CD4-positive, alpha-beta T cell (primary cell): ENCODE results near the gene PIRT. TPM values are rescaled to one million over a fixed set of nuclear protein-coding genes. Genes with fewer than 3 reads are reported as not detected.

Experiments
- ATAC-seq: fragments of 200-7000 bp; cut with Tn5 transposase; one replicate; pipeline ENCODE4 v1.10.0; 2022; ENCODE audit warnings: mild to moderate bottlenecking; ENCODE audit not compliant: poor library complexity
- CTCF ChIA-PET: fragments of 350-600 bp; sonication (Branson Sonifier 250); formaldehyde crosslinking; loops from one replicate; lab custom pipeline; 2021; ENCODE audit warnings: antibody characterized with exemption, inconsistent platforms; lab: Charles Lee
- POLR2A ChIA-PET: fragments of 350-600 bp; sonication (Branson Sonifier 250); formaldehyde crosslinking; loops from one replicate; lab custom pipeline; 2021; ENCODE audit warnings: antibody characterized with exemption, inconsistent platforms; lab: Charles Lee
- DNase-seq, 14 experiments: peaks; one replicate each; pipeline ENCODE4 v3.0.0-alpha.2; 2013 to 2020; ENCODE audit warnings: mixed read lengths in 2 of 14
- H3K27ac ChIP-seq, 2 donors: one replicate each; pipeline versions ENCODE4 v1.5.1 to v1.7.0; 2013; ENCODE audit warnings: low read length in 2 of 2, low read depth in 1 of 2, mild to moderate bottlenecking in 1 of 2
- H3K27me3 ChIP-seq, 2 experiments: 1 replicate in 1 of 2; 2 replicates in 1 of 2; pipeline versions ENCODE4 v1.6.1 to v1.7.0; 2013; ENCODE audit warnings: low read length in 2 of 2, control low read depth in 1 of 2, mild to moderate bottlenecking in 1 of 2, moderate library complexity in 1 of 2; ENCODE audit not compliant: insufficient read depth in 2 of 2, control insufficient read depth in 1 of 2
- H3K36me3 ChIP-seq: one replicate; pipeline ENCODE4 v1.6.1; 2013; ENCODE audit warnings: low read length, control low read depth; ENCODE audit not compliant: insufficient read depth
- H3K4me1 ChIP-seq: one replicate; pipeline ENCODE4 v1.6.1; 2013; ENCODE audit warnings: low read length, control low read depth; ENCODE audit not compliant: insufficient read depth
- H3K4me3 ChIP-seq: one replicate; pipeline ENCODE4 v1.5.1; 2013; ENCODE audit warnings: mild to moderate bottlenecking, low read length, moderate library complexity
- H3K9me3 ChIP-seq, 2 experiments: 1 replicate in 1 of 2; 2 replicates in 1 of 2; pipeline versions ENCODE4 v1.6.1 to v1.7.0; 2013; ENCODE audit warnings: low read length in 2 of 2, mild to moderate bottlenecking in 2 of 2, control low read depth in 1 of 2, moderate library complexity in 1 of 2; ENCODE audit not compliant: control insufficient read depth in 1 of 2, insufficient read depth in 1 of 2
- H3K27ac Mint-ChIP-seq: one replicate; pipeline ENCODE4 v1.8.0; 2020; ENCODE audit warnings: mixed read lengths
- H3K27me3 Mint-ChIP-seq: one replicate; pipeline ENCODE4 v1.8.0; 2021; ENCODE audit warnings: mixed read lengths
- H3K36me3 Mint-ChIP-seq: one replicate; pipeline ENCODE4 v1.8.0; 2021; ENCODE audit warnings: low read depth, mixed read lengths
- H3K4me1 Mint-ChIP-seq: one replicate; pipeline ENCODE4 v1.8.0; 2021; ENCODE audit warnings: low read depth, mixed read lengths
- H3K4me3 Mint-ChIP-seq: one replicate; pipeline ENCODE4 v1.8.0; 2020; ENCODE audit warnings: mild to moderate bottlenecking, mixed read lengths
- H3K9me3 Mint-ChIP-seq: one replicate; pipeline ENCODE4 v1.8.0; 2020; ENCODE audit warnings: mixed read lengths
- CTCF ChIP-seq: fragments of 200-600 bp; IDR thresholded peaks from one replicate; pipeline ENCODE4 v1.8.0; 2022; ENCODE audit warnings: antibody characterized with exemption, mild to moderate bottlenecking
- intact Hi-C, 2 experiments: fragments of 100-400 bp; cut with DNase I in 1 of 2; cut with micrococcal nuclease in 1 of 2; formaldehyde crosslinking; loops; one replicate each; pipeline versions ENCODE4 v1.15.1 to v1.9.0; 2023 to 2025; cut with DNase I, micrococcal nuclease
- total RNA-seq, 174 experiments: library from RNA in 2 of 174; stranded (reverse) in 2 of 174; gene quantifications; one replicate each; pipeline ENCODE4 v1.2.3 and lab custom pipeline; 2021 to 2026

The PIRT gene
- total RNA-seq, 2 experiments from 2014 or later: not detected

DNA sequence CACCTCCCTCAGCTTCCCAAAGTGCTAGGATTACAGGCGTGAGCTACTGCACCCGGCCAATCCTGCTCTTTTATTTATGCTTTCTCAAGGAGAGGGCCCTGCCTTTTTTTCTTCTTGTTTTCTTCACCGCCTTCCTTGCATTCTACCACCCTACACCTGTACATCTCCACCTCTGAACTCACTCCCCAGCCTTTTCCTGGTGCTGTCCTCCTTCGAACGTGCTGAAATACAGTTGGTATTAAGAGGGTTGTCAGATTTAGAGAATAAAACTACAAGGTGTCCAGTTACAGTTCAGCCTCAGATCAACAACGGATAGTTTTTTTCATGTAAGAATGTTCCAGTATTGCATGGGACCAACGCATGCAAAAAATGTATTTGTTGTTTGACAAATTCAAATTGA, 1.7 kb downstream of the PIRT start:
- no peak for TF ChIP-seq CTCF
- Mint-ChIP-seq H3K9me3 (no peaks in the 10 kb centered on the region), H3K4me3 (no peak overlapping the region), H3K27me3 (no peaks in the 10 kb centered on the region), H3K27ac (no peak overlapping the region), H3K4me1 (no peaks in the 10 kb centered on the region), H3K36me3 (no peaks in the 10 kb centered on the region)
- Histone ChIP-seq H3K27ac (no peak overlapping the region), H3K9me3 (no peaks in the 10 kb centered on the region), H3K27me3 (no peaks in the 10 kb centered on the region), H3K4me1 (no peaks in the 10 kb centered on the region), H3K4me3 (no peak overlapping the region), H3K36me3 (no peaks in the 10 kb centered on the region)
- CTCF ChIA-PET: interaction anchor here (1.3 kb wide), 1 partner anchor 9 kb away, joined by 3 read pairs; no protein-coding TSS in a partner anchor
- ATAC-seq: no peak
- DNase-seq: no peak
- POLR2A ChIA-PET: no interaction called here
- intact Hi-C loops: no loop called here

DNA sequence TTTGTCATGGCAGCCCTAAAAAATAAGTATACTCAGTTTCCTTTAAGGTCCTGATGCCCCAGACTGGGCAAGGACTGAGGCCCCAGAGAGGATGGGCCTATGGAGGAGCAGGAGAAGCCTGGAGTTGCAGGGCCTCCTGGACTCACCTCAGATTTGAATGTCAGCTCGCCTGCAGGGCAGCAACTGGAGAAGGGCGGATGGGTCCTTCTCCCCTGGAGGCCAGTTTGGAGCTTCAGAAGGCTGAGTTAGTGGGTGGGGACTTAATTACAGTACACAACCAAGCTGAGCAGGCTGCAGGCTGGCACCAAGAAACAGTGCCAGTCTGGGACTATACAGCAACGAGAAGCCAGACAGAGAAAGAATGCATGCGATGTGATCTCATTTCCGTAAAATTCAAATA, 6.2 kb downstream of the PIRT start:
- Mint-ChIP-seq H3K27me3 (peaks cover 9% of the 10 kb centered on the region), H3K9me3 (no peaks in the 10 kb centered on the region), H3K4me1 (no peaks in the 10 kb centered on the region), H3K4me3 (no peak overlapping the region), H3K27ac (no peak overlapping the region), H3K36me3 (no peaks in the 10 kb centered on the region)
- DNase-seq (no peak), ATAC-seq (no peak)
- POLR2A ChIA-PET: no interaction called here
- no peaks in the 10 kb centered on the region for H3K4me1 ChIP-seq
- CTCF ChIA-PET: no interaction called here
- no peaks in the 10 kb centered on the region for H3K27me3 ChIP-seq
- no peak overlapping the region for H3K27ac ChIP-seq
- intact Hi-C loops: no loop called here
- no peaks in the 10 kb centered on the region for H3K36me3 ChIP-seq
- TF ChIP-seq CTCF: no peak
- no peaks in the 10 kb centered on the region for H3K9me3 ChIP-seq
- H3K4me3 ChIP-seq: no peak overlapping the region

DNA sequence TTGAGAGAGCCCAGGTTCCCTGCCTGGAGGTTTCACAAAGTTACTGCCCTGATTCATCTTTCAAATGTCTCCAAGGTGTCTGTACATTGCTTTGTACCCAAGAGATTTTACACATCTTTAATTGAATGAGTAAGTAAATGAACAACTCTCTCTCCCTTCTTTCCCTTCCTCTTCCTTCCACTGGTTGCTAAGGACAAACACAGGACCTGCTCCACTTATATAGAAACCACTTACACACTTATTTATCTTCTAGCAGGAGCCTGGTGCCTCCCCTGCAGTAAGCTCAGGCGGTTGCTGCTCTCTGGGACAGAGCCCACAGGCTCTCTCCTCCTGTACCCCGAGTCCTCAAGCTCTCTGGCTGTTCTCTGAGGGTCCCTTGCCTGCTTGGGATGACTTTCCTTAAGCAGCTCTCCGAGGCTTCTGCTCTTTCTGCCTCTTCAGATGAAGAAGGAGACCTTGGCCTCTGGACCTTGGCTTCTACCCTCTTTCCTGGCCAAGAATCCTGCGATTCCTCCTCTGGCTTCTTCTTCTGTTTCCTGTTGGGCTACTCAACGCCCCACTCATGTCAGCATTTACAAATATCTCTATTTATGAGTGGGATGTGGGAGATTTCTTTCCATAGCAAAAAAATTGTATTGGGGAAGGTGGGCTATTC, 9.9 kb downstream of the PIRT start:
- no peak for ATAC-seq
- peaks cover 0 to 3% of the 10 kb centered on the region in 2 experiments for H3K9me3 ChIP-seq
- H3K27me3 Mint-ChIP-seq: peaks cover 14% of the 10 kb centered on the region
- POLR2A ChIA-PET: no interaction called here
- H3K4me1 ChIP-seq: no peaks in the 10 kb centered on the region
- no peaks in the 10 kb centered on the region for H3K4me1 Mint-ChIP-seq
- H3K36me3 ChIP-seq: no peaks in the 10 kb centered on the region
- H3K4me3 ChIP-seq: no peak overlapping the region
- CTCF ChIA-PET: no interaction called here
- H3K27ac ChIP-seq: no peak overlapping the region
- DNase-seq: no peak
- intact Hi-C loops: no loop called here
- peaks cover 0 to 2% of the 10 kb centered on the region in 2 experiments for H3K27me3 ChIP-seq
- no peak overlapping the region for H3K4me3 Mint-ChIP-seq
- no peak overlapping the region for H3K27ac Mint-ChIP-seq
- no peak for TF ChIP-seq CTCF
- H3K36me3 Mint-ChIP-seq: no peaks in the 10 kb centered on the region
- no peaks in the 10 kb centered on the region for H3K9me3 Mint-ChIP-seq
